IPS-18c (cell line): ENCODE measurements around the gene GINS2.

Experiments
- H3K4me3 ChIP-seq: 2 replicates; pipeline ENCODE4 v1.7.0; 2013; ENCODE audit warnings: low read depth, mild to moderate bottlenecking, low read length, moderate library complexity; ENCODE audit not compliant: insufficient read depth
- H3K9me3 ChIP-seq: one replicate; pipeline ENCODE4 v1.6.1; 2013; ENCODE audit warnings: mild to moderate bottlenecking, low read length, moderate library complexity; ENCODE audit not compliant: control insufficient read depth, insufficient read depth

Gene GINS2

DNA sequence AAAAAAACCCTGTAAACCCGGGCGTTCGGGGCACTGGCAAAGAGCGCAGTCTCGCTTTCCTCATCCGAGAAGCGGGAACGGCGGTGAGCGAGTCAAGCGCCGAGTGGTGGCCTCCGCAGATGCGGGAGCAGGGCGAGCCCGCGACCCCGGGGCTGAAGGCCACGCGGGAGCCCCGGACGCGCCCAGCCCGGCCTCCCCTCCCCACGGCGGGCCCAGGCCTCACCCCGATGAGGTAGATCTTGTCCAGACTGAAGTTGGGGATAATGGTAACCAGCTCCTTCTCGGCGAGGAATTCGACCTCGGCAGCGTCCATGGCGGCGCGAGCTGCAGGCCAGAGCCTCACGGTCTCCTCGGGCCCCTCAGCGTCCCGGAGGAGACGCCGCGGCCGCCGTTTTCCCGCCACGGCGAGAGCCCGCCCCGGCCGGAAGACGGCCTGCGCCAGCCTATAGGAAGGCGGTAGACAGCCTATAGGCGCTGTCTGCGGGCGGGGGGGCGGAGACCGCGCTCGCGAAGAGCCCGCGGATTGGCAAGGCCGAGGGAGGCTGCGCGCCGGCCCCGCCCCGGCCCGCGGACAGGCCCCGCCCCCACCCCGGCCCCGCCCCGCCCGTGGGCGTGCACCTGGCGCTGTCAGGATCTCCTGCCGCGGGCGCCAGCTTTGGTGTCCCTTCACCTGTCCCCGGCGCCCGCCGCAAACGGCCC lies at the start of gene GINS2:
TSS of gene GINS2 (minus strand) at position 369 of the 699 bp plus-strand sequence. CDS start at position 313, 56 bp downstream.
- no peaks in the 10 kb centered on the region for H3K9me3 ChIP-seq
- H3K4me3 ChIP-seq: peak within 1 kb of the TSS; percentile 83

DNA sequence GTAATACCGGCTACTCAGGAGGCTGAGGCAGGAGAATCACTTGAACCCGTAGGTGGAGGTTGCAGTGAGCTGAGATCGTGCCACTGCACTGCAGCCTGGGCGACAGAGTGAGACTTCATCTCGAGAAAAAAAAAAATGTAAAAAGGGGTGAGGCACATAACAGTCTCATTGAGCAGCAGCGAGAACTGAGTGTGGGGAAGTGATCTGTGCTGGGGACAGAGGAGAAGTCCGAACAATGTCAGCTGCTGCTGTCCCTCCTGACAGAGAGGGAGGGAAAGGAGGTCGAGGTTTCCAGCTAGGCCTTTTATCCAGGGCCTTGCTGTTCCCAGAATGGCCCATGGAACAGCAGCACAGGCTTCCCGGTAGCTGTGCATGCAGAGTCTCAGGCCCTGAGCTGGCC lies 48.2 kb upstream of the GINS2 start:
- Histone ChIP-seq H3K9me3 (no peaks in the 10 kb centered on the region), H3K4me3 (no peak overlapping the region)

DNA sequence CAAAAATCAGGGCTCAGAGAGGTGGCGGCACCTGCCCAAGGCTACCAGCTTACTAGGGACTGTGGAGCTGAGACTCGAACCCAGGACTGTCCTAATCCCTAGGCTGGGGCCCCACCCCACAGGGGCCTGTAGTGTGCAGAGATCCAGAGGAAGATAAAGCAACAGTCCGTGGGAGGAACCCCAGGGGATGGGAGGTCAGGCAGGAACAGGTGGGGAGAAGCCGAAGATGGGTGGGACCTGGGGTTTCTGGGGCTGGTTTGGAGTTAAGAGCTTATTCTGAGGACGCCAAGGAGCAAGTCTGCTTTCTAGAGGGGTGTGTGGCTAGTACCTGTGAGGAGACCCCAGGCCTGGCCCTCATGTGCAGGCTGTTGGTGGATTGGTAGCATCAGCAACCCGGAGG lies 47.2 kb upstream of the GINS2 start:
- H3K9me3 ChIP-seq: no peaks in the 10 kb centered on the region
- H3K4me3 ChIP-seq: no peak overlapping the region

DNA sequence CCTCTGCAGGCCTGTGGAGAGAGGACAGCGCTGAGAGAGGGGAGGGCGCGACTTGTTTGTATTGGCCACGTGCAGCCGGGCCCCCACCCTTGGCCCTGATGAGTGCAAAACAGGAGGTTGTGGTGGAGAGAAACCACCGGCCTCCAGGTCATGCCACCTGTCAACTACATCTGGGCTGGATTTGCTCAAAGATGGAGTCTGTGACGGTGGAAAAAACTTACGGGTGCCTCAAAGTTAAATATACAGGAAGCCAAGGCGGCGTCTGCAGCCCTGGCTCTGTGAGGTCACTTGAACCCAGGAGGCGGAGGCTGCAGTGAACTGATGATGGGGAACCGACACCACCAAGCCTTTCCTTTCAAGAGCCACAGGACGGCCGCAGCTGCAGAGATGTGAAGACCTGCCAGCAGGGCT lies 46.5 kb upstream of the GINS2 start:
- Histone ChIP-seq H3K4me3 (no peak overlapping the region), H3K9me3 (no peaks in the 10 kb centered on the region)

DNA sequence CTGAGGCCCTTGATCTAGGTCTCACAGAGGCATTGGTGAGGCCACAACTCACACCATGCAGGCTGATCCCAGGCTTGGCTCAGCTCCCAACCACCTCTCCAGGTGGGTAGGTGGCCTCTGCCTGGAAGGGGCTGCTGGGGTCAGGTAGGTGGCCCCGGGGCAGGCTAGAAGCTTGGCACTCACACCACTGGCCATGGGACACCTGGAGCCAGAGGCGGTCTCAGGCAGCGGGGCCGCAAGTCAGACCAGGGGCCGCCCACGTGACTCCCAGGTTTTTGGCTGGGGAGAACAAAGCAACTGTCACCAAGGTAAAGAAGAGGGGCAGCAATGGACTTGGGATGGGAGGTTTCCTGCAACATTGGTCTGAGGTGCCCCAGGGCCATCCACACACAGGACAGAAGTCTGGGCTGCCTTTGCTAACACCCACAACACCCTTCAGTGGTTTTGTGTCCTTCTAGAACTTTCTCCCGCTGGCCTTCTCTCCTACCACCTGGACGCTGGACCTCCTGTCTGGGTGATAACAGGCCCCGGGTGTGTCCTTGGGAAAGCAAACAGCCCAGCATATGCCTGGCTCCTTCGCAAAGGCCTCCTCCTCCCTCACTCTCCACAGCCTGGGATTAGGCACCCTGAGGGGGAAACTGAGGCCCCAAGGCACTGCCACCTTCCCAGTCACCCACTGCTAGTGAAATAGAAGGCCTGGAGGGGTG lies 45.7 kb upstream of the GINS2 start:
- Histone ChIP-seq H3K4me3 (no peak overlapping the region), H3K9me3 (no peaks in the 10 kb centered on the region)

DNA sequence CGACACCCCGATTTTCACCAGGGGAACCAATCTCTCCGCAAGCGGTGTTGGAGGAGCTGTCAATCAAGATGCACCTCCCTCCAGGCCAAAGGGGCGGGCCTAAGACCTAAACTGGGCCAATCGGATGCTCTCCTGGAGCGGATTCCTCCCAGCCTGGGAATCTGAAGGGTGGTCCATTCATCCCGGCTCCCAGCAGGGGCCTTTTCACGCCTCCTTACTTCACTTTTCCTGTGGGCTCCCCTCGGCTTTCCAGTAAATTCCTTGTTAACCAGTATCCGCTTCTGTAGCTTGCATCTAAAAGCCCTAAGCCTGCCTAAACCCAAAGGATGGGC lies 45.1 kb upstream of the GINS2 start:
- Histone ChIP-seq H3K9me3 (no peaks in the 10 kb centered on the region), H3K4me3 (no peak overlapping the region)

DNA sequence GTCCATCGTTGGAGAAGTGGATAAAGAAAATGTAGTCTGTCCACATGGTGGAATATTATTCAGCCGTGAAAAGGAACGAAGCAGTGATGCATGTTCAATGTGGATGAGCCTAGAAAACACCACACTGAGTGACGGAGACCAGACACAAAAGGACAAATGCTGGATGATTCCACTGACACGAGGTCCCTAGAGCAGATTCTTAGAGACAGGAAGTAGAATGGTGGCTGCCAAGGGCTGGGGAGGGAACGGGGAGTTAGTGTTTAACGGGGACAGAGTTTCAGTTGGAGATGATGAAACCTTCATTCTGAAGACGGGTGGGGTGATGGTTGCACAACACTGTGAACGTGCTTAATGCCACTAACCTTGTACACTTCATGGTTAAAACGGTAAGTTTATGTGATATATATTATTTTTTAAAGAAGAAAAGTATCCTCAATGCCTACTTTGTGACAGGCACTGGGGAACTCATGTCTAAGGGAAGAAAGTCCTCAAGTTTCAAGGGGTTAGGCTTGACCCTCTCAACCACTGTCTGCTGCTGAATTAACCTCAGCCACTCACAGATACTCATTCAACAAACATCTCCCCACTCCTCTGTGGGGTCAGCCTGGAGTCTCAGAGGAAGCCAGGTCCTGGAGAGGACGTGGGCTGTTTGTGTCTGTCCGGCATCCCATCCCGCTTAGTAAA lies 44.5 kb upstream of the GINS2 start:
- no peaks in the 10 kb centered on the region for H3K9me3 ChIP-seq

DNA sequence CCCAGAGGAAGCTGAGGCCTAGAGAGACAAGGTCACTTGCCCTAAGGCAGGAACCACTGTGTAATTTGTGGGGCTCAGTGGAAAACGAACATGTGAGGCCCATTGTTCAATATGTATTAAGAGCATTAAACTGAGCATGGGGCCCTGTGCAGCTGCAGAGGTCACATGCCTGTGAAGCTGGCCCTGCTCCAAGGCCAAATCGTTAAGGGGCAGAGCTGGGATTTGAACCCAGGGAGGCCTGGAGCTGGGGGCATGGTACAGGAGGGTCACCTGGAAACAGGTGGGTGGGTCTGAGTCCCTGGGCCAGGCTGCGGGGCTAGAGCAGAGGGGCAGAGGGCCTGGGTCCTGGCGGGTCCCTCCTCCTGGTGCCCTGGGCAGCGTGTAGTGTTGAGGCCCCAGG lies 42.4 kb upstream of the GINS2 start:
- Histone ChIP-seq H3K9me3 (no peaks in the 10 kb centered on the region), H3K4me3 (no peak overlapping the region)

More for the DNA sequence above, 44.5 kb upstream of the GINS2 start:
- H3K4me3 ChIP-seq: no peak overlapping the region

DNA sequence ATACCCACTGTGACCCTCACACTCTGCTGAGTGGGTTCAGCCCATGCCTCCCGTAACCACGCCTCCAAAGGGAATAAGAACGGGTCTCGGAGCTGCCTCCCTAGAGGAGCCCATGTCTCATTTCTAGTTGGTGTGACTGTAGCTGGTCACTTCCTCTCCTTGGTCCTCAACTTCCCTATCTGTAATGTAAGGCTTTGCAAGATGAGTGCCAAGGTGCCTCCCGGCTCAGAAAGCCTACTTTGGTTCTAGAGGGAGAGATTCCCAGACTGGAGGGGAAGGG lies 41.4 kb upstream of the GINS2 start:
- Histone ChIP-seq H3K9me3 (no peaks in the 10 kb centered on the region), H3K4me3 (no peak overlapping the region)

DNA sequence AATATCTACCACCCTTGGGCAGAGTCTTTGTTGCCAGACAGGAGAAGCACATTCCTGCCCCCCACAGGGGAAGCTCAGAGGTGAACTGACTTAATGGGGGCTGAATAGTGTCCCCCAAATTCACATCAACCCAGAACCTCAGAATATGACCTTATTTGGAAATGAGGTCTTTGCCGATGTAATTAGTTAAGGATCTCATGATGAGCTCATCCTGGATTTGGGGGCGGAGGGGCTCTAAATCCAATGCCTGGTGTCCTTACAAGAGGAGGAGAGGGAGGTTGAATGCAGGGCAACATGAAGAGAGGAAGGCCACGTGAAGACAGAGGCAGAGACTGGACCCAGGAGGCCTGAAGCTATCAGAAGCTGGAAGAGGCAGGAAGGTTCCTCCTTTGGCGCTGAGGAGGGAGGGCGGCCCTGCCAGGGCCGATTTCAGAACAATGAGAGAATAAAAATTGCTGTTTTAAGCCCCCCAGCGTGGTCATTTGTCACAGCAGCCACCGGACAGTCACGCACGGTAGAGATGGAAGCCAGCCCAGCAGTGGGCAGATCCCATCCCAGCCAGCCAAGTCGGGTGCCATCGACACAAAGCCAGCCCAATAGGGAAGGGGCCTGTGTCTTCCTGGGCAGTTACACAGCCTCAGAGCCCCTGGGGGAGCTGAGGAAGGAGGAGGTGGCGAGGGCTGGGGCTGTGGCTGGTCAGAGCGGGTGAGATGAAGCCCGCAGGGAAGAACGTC lies 40.9 kb upstream of the GINS2 start:
- Histone ChIP-seq H3K4me3 (no peak overlapping the region), H3K9me3 (no peaks in the 10 kb centered on the region)

DNA sequence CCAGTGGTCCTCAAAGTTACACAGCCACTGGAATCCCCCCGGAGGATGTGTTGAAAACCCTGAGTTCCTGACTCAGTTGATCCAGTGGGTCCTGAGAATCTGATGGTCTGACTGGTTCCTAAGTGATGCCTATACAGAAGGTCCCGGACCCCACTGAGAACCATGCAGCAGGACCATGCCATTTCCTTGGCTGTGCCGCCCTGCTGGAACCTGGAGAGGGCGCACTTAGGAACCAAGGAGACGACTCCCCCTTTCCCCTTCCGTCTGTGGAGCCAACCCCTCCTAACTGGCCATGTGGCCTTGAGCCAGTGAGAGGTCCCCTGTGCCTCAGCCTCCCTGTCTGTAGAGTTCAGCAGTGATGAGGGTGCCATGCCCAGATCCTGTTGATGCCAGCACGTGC lies 40.1 kb upstream of the GINS2 start:
- no peaks in the 10 kb centered on the region for H3K9me3 ChIP-seq
- H3K4me3 ChIP-seq: no peak overlapping the region

DNA sequence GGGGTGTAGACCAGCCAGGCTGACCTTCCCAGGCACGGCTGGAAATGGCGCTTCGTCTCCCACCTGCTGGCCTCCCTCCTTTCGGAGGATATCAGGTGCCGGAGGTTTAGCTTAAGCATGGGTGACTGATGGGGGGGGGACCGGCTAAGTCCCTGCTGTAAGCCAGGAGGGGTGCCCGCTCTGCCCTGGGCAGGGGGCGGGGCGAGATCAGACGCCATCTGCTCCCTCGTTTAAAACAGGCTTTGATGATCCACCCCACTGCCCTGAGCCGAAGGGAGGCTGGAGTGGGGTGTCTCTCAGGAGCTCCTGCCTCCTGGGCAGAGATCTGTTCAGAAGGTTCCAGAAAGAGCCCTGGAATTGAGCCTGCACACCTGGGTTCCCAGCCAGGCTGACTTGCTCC lies 36.2 kb upstream of the GINS2 start:
- Histone ChIP-seq H3K9me3 (no peaks in the 10 kb centered on the region), H3K4me3 (no peak overlapping the region)

DNA sequence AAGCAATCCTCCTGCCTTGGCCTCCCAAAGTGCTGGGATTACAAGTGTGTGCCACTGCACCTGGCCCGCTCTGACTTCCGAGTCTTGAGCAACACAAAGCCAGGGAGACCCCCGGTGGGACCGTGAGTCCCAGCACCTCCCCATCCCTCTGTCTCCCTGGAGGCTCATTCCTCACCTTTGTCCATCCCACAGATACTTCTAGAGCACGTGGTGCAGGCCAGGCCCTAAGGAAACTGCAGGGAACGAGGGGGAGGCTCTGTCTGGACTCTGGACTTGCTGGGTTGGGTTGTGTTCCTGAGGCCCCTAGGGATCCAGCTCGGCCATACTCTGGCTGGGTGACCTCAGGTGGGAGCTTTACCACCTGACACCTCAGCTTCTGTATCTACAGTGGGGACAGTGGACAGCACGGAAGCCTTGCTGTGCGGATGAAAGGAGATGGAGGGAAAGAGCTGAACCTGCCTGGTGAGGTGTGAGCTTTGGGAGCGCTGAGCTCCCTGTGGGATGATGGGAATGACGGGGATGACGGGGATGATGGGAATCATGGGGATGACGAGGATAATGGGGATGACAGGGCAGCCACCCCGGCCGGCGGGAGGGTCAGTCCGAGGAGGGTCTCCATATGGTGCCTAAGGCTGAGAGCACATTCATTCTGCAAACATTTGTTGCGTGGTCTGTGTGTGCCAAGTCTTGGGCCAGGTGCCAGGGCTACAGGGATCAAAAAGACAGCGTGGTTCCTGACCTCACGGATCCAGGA lies 35.5 kb upstream of the GINS2 start:
- H3K4me3 ChIP-seq: no peak overlapping the region
- no peaks in the 10 kb centered on the region for H3K9me3 ChIP-seq

DNA sequence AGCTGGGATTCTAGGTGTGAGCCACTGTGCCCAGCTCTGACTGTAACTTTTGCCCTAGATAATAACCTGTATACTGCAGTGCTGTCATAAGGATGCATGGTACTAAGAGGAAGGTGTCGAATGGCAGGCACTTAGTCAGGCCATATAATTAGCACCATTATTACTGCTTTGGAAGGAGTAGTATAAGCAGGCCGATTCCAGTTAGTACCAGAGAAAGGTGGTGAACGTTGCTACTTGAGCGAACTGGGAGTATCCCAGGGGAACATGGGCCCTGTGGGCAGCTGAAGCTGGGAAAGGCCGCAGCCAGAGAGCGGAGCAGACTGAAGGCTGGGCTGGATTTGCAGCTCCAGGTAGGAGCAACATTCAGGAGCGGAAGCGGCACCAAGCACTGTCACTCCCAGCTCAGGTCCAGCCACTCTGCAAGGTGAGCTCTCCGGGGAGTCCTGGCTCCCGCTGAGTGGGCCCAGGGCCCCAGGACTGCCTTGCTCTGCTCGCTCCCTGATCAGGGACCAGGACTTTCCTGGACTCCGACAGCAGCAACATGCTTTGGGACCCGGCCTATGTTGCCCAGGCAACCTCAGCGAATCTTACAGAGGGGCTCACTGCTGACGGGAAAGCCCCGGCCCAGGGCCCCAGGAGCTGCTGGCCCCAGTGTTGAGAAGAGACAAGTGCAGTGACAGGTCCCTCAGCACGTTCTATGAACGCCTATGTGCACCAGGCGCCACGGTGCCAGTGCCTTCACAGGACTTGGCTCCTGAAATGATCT lies 33.6 kb upstream of the GINS2 start:
- Histone ChIP-seq H3K4me3 (no peak overlapping the region), H3K9me3 (no peaks in the 10 kb centered on the region)

DNA sequence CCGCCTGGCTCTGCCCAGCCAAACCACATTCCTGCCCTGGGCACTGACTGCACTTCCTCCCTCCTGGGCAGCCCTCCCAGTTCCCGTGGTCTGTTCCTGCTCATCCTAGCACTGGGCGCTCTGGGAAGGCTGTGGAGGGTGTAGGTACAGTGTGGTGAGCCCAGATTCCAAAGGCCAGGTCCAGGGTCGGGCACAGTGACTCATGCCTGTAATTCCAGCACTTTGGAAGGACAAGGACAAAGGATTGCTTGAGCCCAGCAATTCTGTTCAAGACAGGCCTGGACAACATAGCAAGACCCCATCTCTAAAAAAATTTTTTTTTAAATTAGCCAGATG lies 31.5 kb upstream of the GINS2 start:
- no peaks in the 10 kb centered on the region for H3K9me3 ChIP-seq
- H3K4me3 ChIP-seq: no peak overlapping the region

DNA sequence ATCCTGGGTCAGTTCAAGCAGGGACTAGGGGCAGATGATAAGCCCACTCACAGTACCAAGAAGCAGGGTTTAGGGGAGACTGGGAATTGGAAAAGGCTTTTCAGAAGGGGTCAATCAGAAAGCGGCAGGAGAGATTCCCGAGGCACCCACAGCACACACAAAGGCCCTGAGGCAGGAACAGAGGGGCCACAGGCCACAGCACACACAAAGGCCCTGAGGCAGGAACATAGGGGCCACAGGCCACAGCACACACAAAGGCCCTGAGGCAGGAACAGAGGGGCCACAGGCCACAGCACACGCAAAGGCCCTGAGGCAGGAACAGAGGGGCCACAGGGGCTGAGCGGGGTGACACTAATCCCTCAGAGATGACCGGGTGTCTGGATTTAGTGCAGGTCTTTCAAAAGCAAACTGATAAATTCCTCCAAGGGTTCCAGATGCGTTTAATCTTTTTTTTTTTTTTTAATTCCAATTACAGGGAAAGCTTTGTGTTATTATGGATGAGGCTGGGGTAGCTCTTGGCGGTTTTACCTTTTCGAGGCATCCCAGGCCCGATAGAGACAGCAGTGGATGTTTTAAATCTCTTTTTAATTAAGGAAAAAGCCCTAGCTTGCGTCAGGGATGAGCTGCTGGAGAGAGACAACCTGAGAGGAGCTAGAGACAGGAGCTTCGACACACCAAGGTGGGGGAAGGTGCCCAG lies 31.0 kb upstream of the GINS2 start:
- Histone ChIP-seq H3K9me3 (no peaks in the 10 kb centered on the region), H3K4me3 (no peak overlapping the region)
